IMR-90 (cell line): Measurements from ENCODE around the gene GRIA4.
A peak's percentile ranks its signal among the peaks of the same experiment; 100 is the strongest.

Experiments
- BHLHE40 ChIP-seq: fragments of 150-350 bp; IDR thresholded peaks from 2 replicates; pipeline ENCODE4 v1.6.1; 2016; ENCODE audit warnings: mild to moderate bottlenecking, low read depth, low read length
- MAFK ChIP-seq: IDR thresholded peaks from 2 replicates; pipeline ENCODE4 v1.6.1; 2012; ENCODE audit warnings: low read depth, low read length, improper control_type of control experiment
- POLR2A ChIP-seq: IDR thresholded peaks from 2 replicates; pipeline ENCODE4 v1.6.1; 2012; ENCODE audit warnings: mild to moderate bottlenecking, low read depth, low read length
- RFX5 ChIP-seq: IDR thresholded peaks from 2 replicates; pipeline ENCODE4 v1.8.0; 2012; ENCODE audit warnings: low read depth, mild to moderate bottlenecking, low read length, moderate library complexity
- TF ChIP-seq, protein P1 (sequence below): conservative IDR thresholded peaks from 2 replicates; pipeline ENCODE4 v1.5.1; 2012; ENCODE audit warnings: mild to moderate bottlenecking, low read depth, low read length, improper control_type of control experiment
- TF ChIP-seq, protein P2 (sequence below): fragments of 150-350 bp; IDR thresholded peaks from 2 replicates; pipeline ENCODE4 v1.6.1; 2017; ENCODE audit warnings: mild to moderate bottlenecking, antibody characterized with exemption, low read length, low read depth

DNA sequence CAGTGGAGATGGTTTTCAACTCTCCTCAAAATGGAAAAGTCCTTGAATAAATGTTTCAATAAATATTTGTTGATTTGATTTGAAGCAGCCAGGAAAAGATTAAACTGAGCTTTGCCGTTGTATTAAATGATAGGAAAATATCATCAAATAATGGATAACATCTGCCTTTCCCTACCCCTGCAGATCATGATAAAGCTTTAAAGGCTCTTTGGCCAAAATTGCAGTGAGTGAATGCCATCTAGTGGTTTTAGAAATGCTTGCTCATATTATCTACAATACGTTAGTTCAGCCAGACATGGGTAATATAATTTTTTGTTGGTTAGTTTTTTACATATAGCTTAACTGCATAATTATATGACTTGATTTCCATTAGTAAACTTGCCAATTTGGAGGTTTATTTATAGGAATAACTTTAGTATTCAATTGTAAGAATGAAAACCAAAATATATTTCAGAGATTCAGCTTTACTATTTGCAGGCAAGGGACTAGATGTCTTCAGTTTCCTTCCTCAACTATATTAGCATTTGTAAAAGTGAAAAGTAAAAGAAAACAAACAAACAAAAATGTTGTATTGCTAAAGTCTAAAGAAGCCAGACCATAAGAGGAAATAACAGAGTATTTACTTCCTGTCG lies 253.0 kb downstream of the GRIA4 start:
- TF ChIP-seq, protein P1, sequence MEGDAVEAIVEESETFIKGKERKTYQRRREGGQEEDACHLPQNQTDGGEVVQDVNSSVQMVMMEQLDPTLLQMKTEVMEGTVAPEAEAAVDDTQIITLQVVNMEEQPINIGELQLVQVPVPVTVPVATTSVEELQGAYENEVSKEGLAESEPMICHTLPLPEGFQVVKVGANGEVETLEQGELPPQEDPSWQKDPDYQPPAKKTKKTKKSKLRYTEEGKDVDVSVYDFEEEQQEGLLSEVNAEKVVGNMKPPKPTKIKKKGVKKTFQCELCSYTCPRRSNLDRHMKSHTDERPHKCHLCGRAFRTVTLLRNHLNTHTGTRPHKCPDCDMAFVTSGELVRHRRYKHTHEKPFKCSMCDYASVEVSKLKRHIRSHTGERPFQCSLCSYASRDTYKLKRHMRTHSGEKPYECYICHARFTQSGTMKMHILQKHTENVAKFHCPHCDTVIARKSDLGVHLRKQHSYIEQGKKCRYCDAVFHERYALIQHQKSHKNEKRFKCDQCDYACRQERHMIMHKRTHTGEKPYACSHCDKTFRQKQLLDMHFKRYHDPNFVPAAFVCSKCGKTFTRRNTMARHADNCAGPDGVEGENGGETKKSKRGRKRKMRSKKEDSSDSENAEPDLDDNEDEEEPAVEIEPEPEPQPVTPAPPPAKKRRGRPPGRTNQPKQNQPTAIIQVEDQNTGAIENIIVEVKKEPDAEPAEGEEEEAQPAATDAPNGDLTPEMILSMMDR: peak; percentile 81
- TF ChIP-seq MAFK: no peak
- TF ChIP-seq, protein P2, sequence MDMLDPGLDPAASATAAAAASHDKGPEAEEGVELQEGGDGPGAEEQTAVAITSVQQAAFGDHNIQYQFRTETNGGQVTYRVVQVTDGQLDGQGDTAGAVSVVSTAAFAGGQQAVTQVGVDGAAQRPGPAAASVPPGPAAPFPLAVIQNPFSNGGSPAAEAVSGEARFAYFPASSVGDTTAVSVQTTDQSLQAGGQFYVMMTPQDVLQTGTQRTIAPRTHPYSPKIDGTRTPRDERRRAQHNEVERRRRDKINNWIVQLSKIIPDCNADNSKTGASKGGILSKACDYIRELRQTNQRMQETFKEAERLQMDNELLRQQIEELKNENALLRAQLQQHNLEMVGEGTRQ: no peak
- TF ChIP-seq BHLHE40: no peak
- no peak for TF ChIP-seq POLR2A
- no peak for TF ChIP-seq RFX5
